K562 (cell line): Measurements from ENCODE around the gene ADORA1. TPM values are rescaled to one million over a fixed set of nuclear protein-coding genes. Genes with fewer than 3 reads are reported as not detected.
A peak's percentile ranks its signal among the peaks of the same experiment; 100 is the strongest.

ENCODE experiments used
- ATAC-seq: fragments of 200-7000 bp; cut with Tn5 transposase; 3 replicates; pipeline ENCODE4 v1.9.1; 2020; ENCODE audit warnings: moderate library complexity
- BruUV-seq: library from RNA; stranded (reverse); fragments of 400-500 nt; replicated peaks from 2 replicates; lab custom pipeline; 2021; lab: Mats Ljungman, UMichigan
- CTCF ChIA-PET: fragments of 300-600 bp; formaldehyde crosslinking; extraction: SDS; loops from one replicate; lab custom pipeline; 2021; ENCODE audit warnings: low intra/inter-chr PET ratio; lab: Yijun Ruan, JAX
- POLR2A ChIA-PET: fragments of 300-600, 350-650 bp; sonication (Branson Sonifier 250); formaldehyde crosslinking; extraction: SDS; loops from one replicate; lab custom pipeline; 2021; ENCODE audit warnings: antibody characterized with exemption, inconsistent platforms; lab: Yijun Ruan, JAX
- DNase-seq, 4 experiments: peaks; one replicate each; pipeline versions ENCODE4 v3.0.0 to v3.0.0-alpha.2; 2011 to 2018; ENCODE audit warnings: low spot score in 3 of 4, mixed read lengths in 3 of 4; ENCODE audit errors: extremely low read depth in 1 of 4
- FAIRE-seq: peaks from 2 replicates; lab custom pipeline; 2011; peaks lifted over from hg19 to GRCh38; lab: Jason Lieb, UNC
- H2AFZ ChIP-seq: 2 replicates; pipeline ENCODE4 v1.6.0; 2011; ENCODE audit warnings: low read depth, low read length, control low read depth, inconsistent platforms
- H3K27ac ChIP-seq: fragments of 200-600 bp; 3 replicates; pipeline ENCODE4 v1.8.0; 2011; ENCODE audit warnings: low read depth, mild to moderate bottlenecking, control low read depth, inconsistent platforms, low read length, moderate library complexity, mixed read lengths; ENCODE audit errors: extremely low read depth
- H3K27me3 ChIP-seq, 2 experiments: fragments of 300-600 bp in 1 of 2; 2 replicates in 1 of 2; 3 replicates in 1 of 2; pipeline versions ENCODE4 v1.6.0 to v1.8.0; 2011; ENCODE audit warnings: inconsistent platforms in 2 of 2, low read length in 2 of 2, mild to moderate bottlenecking in 1 of 2, mixed read lengths in 1 of 2, moderate library complexity in 1 of 2; ENCODE audit not compliant: control insufficient read depth in 2 of 2, insufficient read depth in 2 of 2
- H3K36me3 ChIP-seq: fragments of 300-600 bp; 3 replicates; pipeline ENCODE4 v1.8.0; 2011; ENCODE audit warnings: mild to moderate bottlenecking, low read length, inconsistent platforms; ENCODE audit not compliant: control insufficient read depth, insufficient read depth
- H3K4me1 ChIP-seq, 2 experiments: fragments of 200-600 bp in 1 of 2; replicated peaks in 1 of 2; 2 replicates in 1 of 2; 3 replicates in 1 of 2; pipeline versions ENCODE4 v1.5.1 to v1.8.0; 2011; ENCODE audit warnings: inconsistent platforms in 2 of 2, low read length in 2 of 2, mild to moderate bottlenecking in 1 of 2, mixed read lengths in 1 of 2, moderate library complexity in 1 of 2; ENCODE audit not compliant: control insufficient read depth in 2 of 2, insufficient read depth in 2 of 2
- H3K4me2 ChIP-seq: 2 replicates; pipeline ENCODE4 v1.6.1; 2011; ENCODE audit warnings: low read length, control low read depth, inconsistent platforms, mixed read lengths; ENCODE audit not compliant: insufficient read depth
- H3K4me3 ChIP-seq: fragments of 200-600 bp; sonication (generic), shearing (Covaris generic); 2 replicates; pipeline ENCODE4 v1.5.1; 2016; ENCODE audit warnings: control low read depth, inconsistent platforms
- H3K79me2 ChIP-seq: fragments of 200-600 bp; 3 replicates; pipeline ENCODE4 v1.8.0; 2011; ENCODE audit warnings: low read length, inconsistent platforms; ENCODE audit not compliant: control insufficient read depth, insufficient read depth
- H3K9ac ChIP-seq, 2 experiments: 2 replicates each; pipeline versions ENCODE4 v1.6.0 to v1.6.1; 2011; ENCODE audit warnings: low read depth in 2 of 2, low read length in 2 of 2, control low read depth in 1 of 2, inconsistent platforms in 1 of 2, mild to moderate bottlenecking in 1 of 2, mixed read lengths in 1 of 2; ENCODE audit not compliant: insufficient read depth in 1 of 2
- H3K9me1 ChIP-seq: one replicate; pipeline ENCODE4 v1.6.0; 2011; ENCODE audit warnings: inconsistent platforms, mild to moderate bottlenecking, low read length, moderate library complexity; ENCODE audit not compliant: control insufficient read depth, insufficient read depth
- H3K9me3 ChIP-seq: replicated peaks from 2 replicates; pipeline ENCODE4 v1.5.1; 2011; ENCODE audit warnings: low read depth, low read length, inconsistent platforms; ENCODE audit not compliant: control insufficient read depth, insufficient read depth
- H4K20me1 ChIP-seq: replicated peaks from 2 replicates; pipeline ENCODE4 v1.6.1; 2011; ENCODE audit warnings: low read length, inconsistent platforms, mixed read lengths; ENCODE audit not compliant: control insufficient read depth, insufficient read depth
- CC2D1A ChIP-seq: fragments of 450-650 bp; IDR thresholded peaks from 2 replicates; pipeline ENCODE4 v1.6.1; 2017; ENCODE audit warnings: mild to moderate bottlenecking
- CEBPG ChIP-seq, 3 experiments: fragments of 200-800 bp in 1 of 3; sonication (Bioruptor generic) in 1 of 3; sonication (generic) in 1 of 3; formaldehyde crosslinking in 1 of 3; IDR thresholded peaks in 2 of 3; conservative IDR thresholded peaks in 1 of 3; 2 replicates each; pipeline versions ENCODE4 v1.6.1 to v1.8.0; 2016 to 2022; ENCODE audit warnings: missing compliant biosample characterization in 2 of 3, missing genetic modification characterization in 2 of 3, mild to moderate bottlenecking in 1 of 3, missing genetic modification reagents in 1 of 3
- ELF2 ChIP-seq: fragments of 250-450 bp; sonication (Bioruptor Pico); IDR thresholded peaks from 2 replicates; pipeline ENCODE4 v1.5.0; 2021; ENCODE audit warnings: mild to moderate bottlenecking
- HINFP ChIP-seq: fragments of 450-650 bp; conservative IDR thresholded peaks from 2 replicates; pipeline ENCODE4 v1.6.1; 2016; ENCODE audit warnings: missing genetic modification characterization, low read depth, mild to moderate bottlenecking, control low read depth, missing compliant biosample characterization
- HNRNPLL ChIP-seq: fragments of 200-400 bp; formaldehyde crosslinking; IDR thresholded peaks from 2 replicates; pipeline ENCODE4 v1.6.1; 2017; ENCODE audit warnings: low read length, low read depth, mild to moderate bottlenecking; ENCODE audit not compliant: poor library complexity, severe bottlenecking
- RB1 ChIP-seq: fragments of 450-650 bp; IDR thresholded peaks from 2 replicates; pipeline ENCODE4 v1.6.1; 2017; ENCODE audit warnings: low read depth, mild to moderate bottlenecking
- RBM14 ChIP-seq: fragments of 200-400 bp; formaldehyde crosslinking; IDR thresholded peaks from 2 replicates; pipeline ENCODE4 v1.6.1; 2018; ENCODE audit warnings: low read depth, mild to moderate bottlenecking, low read length, moderate library complexity, borderline replicate concordance; ENCODE audit not compliant: insufficient read depth
- ZBTB5 ChIP-seq: fragments of 450-650 bp; IDR thresholded peaks from 2 replicates; pipeline ENCODE4 v1.6.1; 2017; ENCODE audit warnings: antibody characterized with exemption
- WGBS: fragments of 100-300 bp; shearing (Covaris generic); methylation state at CpG from one replicate; pipeline ENCODE4 v1.1.6; 2016; ENCODE audit warnings: low coverage, mixed read lengths; ENCODE audit not compliant: insufficient coverage; ENCODE audit errors: missing lambda C conversion rate; 5-methylcytosine and 5-hydroxymethylcytosine counted together
- in situ Hi-C: fragments of 300-500 bp; cut with MboI; formaldehyde crosslinking; loops from 4 replicates; pipeline ENCODE4 v1.15.0; 2018; ENCODE audit warnings: inconsistent platforms, mixed read lengths
- intact Hi-C: fragments of 100-400 bp; cut with micrococcal nuclease; formaldehyde crosslinking; loops from 2 replicates; pipeline ENCODE4 v1.14.2; 2022
- polyA plus RNA-seq, 8 experiments: library from polyadenylated mRNA; depleted of rRNA in 4 of 8; stranded (reverse) in 5 of 8; unstranded in 3 of 8; fragments of >200 nt; fragmentation: Nextera tagmentation in 2 of 8; fragmentation: Illumina TruSeq in 1 of 8; extraction: Ambion mirVana in 2 of 8; extraction: Trizol in 1 of 8; gene quantifications; 2 replicates each; pipeline versions ENCODE4 v1.2.1 to v1.2.3, GENCODE V29; 2011 to 2014; ENCODE audit warnings: inconsistent platforms in 1 of 8, missing spikeins in 1 of 8
- total RNA-seq, 7 experiments: library from RNA; depleted of rRNA in 6 of 7; stranded (reverse); fragments of >200 nt in 6 of 7; fragmentation: Illumina TruSeq in 2 of 7; extraction: Trizol in 2 of 7; gene quantifications; 2 replicates each; pipeline versions ENCODE4 v1.2.1 to v1.2.3, GENCODE V29; 2011 to 2021; ENCODE audit warnings: low replicate concordance in 1 of 7

Gene ADORA1
- total and polyA plus RNA-seq, 9 of the 15 experiments (the other 6 are each of a cell fraction or from before 2014, with no cell fraction given), result not detected

- FAIRE-seq (no peak), DNase-seq (no peak), ATAC-seq (no peak)
- H2AFZ ChIP-seq, result no peak overlapping the region
- H3K4me1 ChIP-seq, result no peaks in the 10 kb centered on the region
- H3K9me3 ChIP-seq, result no peaks in the 10 kb centered on the region
- H3K9ac ChIP-seq, result no peak overlapping the region
- H3K27me3 ChIP-seq, result peaks cover 15 to 64% of the 10 kb centered on the region in 2 experiments
- H4K20me1 ChIP-seq, result peaks cover 10% of the 10 kb centered on the region
- CTCF ChIA-PET, result no interaction called here
- H3K27ac ChIP-seq, result no peak overlapping the region
- no peaks in the 10 kb centered on the region for H3K79me2 ChIP-seq
- intact Hi-C loops, result no loop called here
- no TSS peak for BruUV-seq
- in situ Hi-C loops, result no loop called here
- H3K9me1 ChIP-seq, result no peaks in the 10 kb centered on the region
- POLR2A ChIA-PET, result interaction anchor here (0.6 to 1.5 kb wide), 9 partner anchors 9 to 127 kb away, joined by 3 to 6 read pairs (median 4); partner anchors contain the start of gene TMEM183A
- H3K4me3 ChIP-seq, result no peak overlapping the region
- no peak overlapping the region for H3K4me2 ChIP-seq
- 2% methylated on average over 12 of the region's 12 CpGs for WGBS
- TF ChIP-seq HINFP (tag), result peak; percentile 88
- TF ChIP-seq RBM14, result no peak
- no peak for TF ChIP-seq CEBPG (CRISPR knock-in tag; IDR thresholded peaks at IDR 0.05)
- 0 out of 4 replicates have a peak, but pooled peaks of 1 of the 2 experiments have one; percentile 23 for TF ChIP-seq CEBPG (tag; conservative IDR thresholded peaks at IDR 0.05 in 1 of 2, IDR thresholded peaks at IDR 0.05 in 1 of 2)
- TF ChIP-seq CC2D1A, result peak; percentile 86
- TF ChIP-seq ZBTB5, result peak; percentile 86
- no peak for TF ChIP-seq ELF2 (CRISPR knock-in tag)
- TF ChIP-seq HNRNPLL, result peak; percentile 7
- TF ChIP-seq RB1, result no peak
- H3K36me3 ChIP-seq, result no peaks in the 10 kb centered on the region
Observed at GRCh38 chr1:203133970-203134725, 6.6 kb downstream of the ADORA1 start.
